GM18873 (cell line): Measurements from ENCODE around the gene ADI1.
"Not testable (repeated sequence)": the region's sequence is repeated elsewhere in the genome, so short reads cannot be mapped to it uniquely, and the experiment has no call there.

ENCODE experiments used
- ATAC-seq: cut with Tn5 transposase; IDR thresholded peaks from one replicate; pipeline ENCODE4 v1.9.1; 2021; ENCODE audit warnings: mild to moderate bottlenecking, moderate library complexity, moderate number of reproducible peaks; ENCODE audit not compliant: unreplicated experiment, low FRiP score

Gene ADI1

DNA sequence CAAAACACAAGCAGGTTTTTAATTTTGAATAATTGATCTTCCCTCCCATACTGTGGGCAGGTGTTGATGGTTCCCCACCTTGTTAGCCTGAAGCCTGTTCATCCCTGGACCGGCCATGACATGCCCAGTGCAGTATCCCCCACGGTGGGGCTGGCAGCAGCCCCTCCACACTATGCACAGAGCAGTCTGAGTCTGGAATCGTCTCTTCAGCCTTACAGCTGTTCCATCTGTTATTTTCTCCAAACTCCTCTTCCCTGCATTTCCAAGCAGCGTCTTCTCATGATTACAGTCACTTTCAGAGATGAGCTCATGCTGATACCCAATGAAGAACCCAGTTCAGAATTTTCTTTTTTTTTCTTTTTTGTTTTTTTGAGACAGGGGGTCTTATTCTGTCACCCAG, 68.2 kb downstream of the ADI1 start:
- no peak for ATAC-seq

DNA sequence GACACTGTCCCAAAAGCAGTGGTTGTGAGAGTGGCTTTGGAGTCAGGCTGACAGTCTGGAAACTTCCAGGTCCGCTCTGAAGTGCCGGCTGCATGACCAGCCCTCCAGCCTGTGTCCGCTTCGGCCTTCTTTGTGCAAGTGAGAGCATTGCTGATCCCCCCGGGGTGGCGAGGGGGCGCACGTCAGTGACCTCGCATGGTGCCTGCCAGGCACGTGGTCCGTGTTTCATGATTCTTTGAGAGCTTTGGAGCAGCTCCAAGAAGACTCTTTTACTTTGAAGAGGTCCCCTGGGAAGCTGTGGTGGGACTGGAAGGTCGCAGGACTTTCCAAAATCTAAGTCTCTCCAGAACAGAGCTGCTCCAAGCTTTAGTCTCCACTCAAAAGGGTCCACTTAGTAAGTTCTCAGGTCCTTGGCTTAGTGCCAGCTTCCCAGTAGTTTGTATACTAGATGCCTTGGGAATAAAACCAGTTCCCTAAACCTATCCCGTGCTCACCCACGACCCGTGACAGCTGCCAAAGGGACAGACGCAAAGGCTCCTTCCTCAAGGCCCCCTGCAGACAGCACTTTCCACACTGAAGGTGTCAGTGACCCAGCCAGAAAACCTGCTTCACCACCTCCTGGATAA, 68.8 kb downstream of the ADI1 start:
- ATAC-seq: no peak

- no peak for ATAC-seq
These were observed 69.4 kb downstream of the ADI1 start for GRCh38 chr2:3449936-3450335.

DNA sequence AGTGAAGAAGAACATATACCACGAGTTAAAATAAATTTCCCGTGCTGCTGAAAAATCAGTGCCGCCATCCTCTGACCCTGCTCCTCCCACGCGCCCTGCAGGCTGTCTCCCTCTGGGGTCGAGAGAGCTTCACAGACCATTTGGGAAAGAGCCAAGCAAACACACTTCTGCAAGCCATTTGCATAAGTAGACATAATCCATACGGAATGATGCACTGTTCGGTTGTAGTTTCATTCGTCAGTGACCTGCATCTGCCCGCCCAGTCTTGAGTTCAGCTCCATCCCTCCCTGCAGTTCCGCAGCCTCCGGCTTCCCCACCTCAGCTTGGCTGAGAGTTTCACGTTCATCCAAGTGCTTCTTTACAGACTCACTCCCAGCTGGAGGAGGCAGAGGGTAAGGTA, 70.2 kb downstream of the ADI1 start:
- no peak for ATAC-seq

GRCh38 chr2:3448441-3448911, 70.9 kb downstream of the ADI1 start:
- not testable (repeated sequence) for ATAC-seq

DNA sequence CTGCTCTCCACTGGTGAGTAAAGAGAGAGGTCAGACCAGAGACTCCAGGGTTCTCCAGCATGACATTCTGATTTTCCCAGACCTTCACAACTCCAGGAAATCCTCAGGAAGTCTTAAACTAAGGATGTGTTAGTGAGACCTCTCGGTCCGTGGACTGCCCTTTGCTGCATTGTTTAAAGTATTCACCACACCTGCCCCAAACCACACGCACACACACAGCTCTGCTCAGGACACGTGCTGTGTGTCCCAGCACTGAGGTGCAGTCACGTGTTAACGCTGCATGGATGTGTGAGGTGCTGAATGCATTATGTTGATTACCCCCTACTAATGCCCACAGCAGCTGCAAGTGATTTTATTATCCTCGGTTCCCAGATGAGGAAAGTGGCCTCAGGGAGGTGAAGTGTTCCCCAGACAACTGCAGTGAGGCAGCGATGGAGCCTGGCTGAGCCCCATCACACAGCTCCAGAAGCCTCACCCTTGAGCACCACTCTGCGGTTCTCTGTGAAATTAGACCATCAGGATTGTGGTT, 71.5 kb downstream of the ADI1 start:
- ATAC-seq: no peak
